Activated naive CD4-positive, alpha-beta T cell treated with anti-CD3 and anti-CD28 coated beads, Interleukin-2, amount 50 U/mL, for 24 hours (primary cell): Measurements from ENCODE around the gene TMEM263.

Experiments used
- H3K27ac Mint-ChIP-seq: one replicate; pipeline ENCODE4 v1.8.0; 2021; ENCODE audit warnings: mild to moderate bottlenecking, mixed read lengths
- H3K27me3 Mint-ChIP-seq: one replicate; pipeline ENCODE4 v1.8.0; 2021; ENCODE audit warnings: mixed read lengths
- H3K36me3 Mint-ChIP-seq: one replicate; pipeline ENCODE4 v1.8.0; 2021; ENCODE audit warnings: mixed read lengths
- H3K4me1 Mint-ChIP-seq: one replicate; pipeline ENCODE4 v1.8.0; 2021; ENCODE audit warnings: mixed read lengths
- H3K4me3 Mint-ChIP-seq: one replicate; pipeline ENCODE4 v1.8.0; 2021; ENCODE audit warnings: mild to moderate bottlenecking, mixed read lengths
- H3K9me3 Mint-ChIP-seq: one replicate; pipeline ENCODE4 v1.8.0; 2021; ENCODE audit warnings: mixed read lengths

TMEM263 gene

GRCh38 chr12:106926657-106927056 is 29.1 kb upstream of the TMEM263 start:
- Mint-ChIP-seq H3K4me1 (no peaks in the 10 kb centered on the region), H3K27ac (no peak overlapping the region), H3K27me3 (peaks cover 6% of the 10 kb centered on the region), H3K9me3 (peaks cover 6% of the 10 kb centered on the region), H3K36me3 (peaks cover 1% of the 10 kb centered on the region), H3K4me3 (no peak overlapping the region)

GRCh38 chr12:106934277-106934676 is 21.4 kb upstream of the TMEM263 start:
- no peaks in the 10 kb centered on the region for H3K36me3 Mint-ChIP-seq
- peaks cover 7% of the 10 kb centered on the region for H3K27me3 Mint-ChIP-seq
- no peaks in the 10 kb centered on the region for H3K9me3 Mint-ChIP-seq
- H3K4me3 Mint-ChIP-seq: no peak overlapping the region
- no peaks in the 10 kb centered on the region for H3K4me1 Mint-ChIP-seq
- H3K27ac Mint-ChIP-seq: peak overlapping the region; percentile 5

- no peaks in the 10 kb centered on the region for H3K4me1 Mint-ChIP-seq
- H3K4me3 Mint-ChIP-seq: no peak overlapping the region
- H3K9me3 Mint-ChIP-seq: no peaks in the 10 kb centered on the region
- H3K27ac Mint-ChIP-seq: no peak overlapping the region
- H3K27me3 Mint-ChIP-seq: no peaks in the 10 kb centered on the region
- no peaks in the 10 kb centered on the region for H3K36me3 Mint-ChIP-seq
Measured at GRCh38 chr12:106941481-106942156, 14.1 kb upstream of the TMEM263 start.

GRCh38 chr12:106942775-106943174 is 12.9 kb upstream of the TMEM263 start:
- no peak overlapping the region for H3K27ac Mint-ChIP-seq
- no peaks in the 10 kb centered on the region for H3K9me3 Mint-ChIP-seq
- H3K4me1 Mint-ChIP-seq: no peaks in the 10 kb centered on the region
- no peak overlapping the region for H3K4me3 Mint-ChIP-seq
- H3K27me3 Mint-ChIP-seq: no peaks in the 10 kb centered on the region
- no peaks in the 10 kb centered on the region for H3K36me3 Mint-ChIP-seq

GRCh38 chr12:106945261-106945851 is 10.4 kb upstream of the TMEM263 start:
- H3K27ac Mint-ChIP-seq: no peak overlapping the region
- H3K36me3 Mint-ChIP-seq: no peaks in the 10 kb centered on the region
- no peaks in the 10 kb centered on the region for H3K4me1 Mint-ChIP-seq
- H3K4me3 Mint-ChIP-seq: no peak overlapping the region
- no peaks in the 10 kb centered on the region for H3K27me3 Mint-ChIP-seq
- peaks cover 5% of the 10 kb centered on the region for H3K9me3 Mint-ChIP-seq

GRCh38 chr12:106947461-106947860 is 8.2 kb upstream of the TMEM263 start:
- H3K27me3 Mint-ChIP-seq: no peaks in the 10 kb centered on the region
- H3K4me3 Mint-ChIP-seq: no peak overlapping the region
- H3K4me1 Mint-ChIP-seq: peaks cover 6% of the 10 kb centered on the region
- H3K36me3 Mint-ChIP-seq: no peaks in the 10 kb centered on the region
- H3K27ac Mint-ChIP-seq: no peak overlapping the region
- peaks cover 5% of the 10 kb centered on the region for H3K9me3 Mint-ChIP-seq

GRCh38 chr12:106950591-106950990 is 5.1 kb upstream of the TMEM263 start:
- Mint-ChIP-seq H3K27me3 (no peaks in the 10 kb centered on the region), H3K27ac (no peak overlapping the region), H3K36me3 (no peaks in the 10 kb centered on the region), H3K4me1 (peaks cover 16% of the 10 kb centered on the region), H3K9me3 (peaks cover 5% of the 10 kb centered on the region), H3K4me3 (no peak overlapping the region)

- Mint-ChIP-seq H3K9me3 (peaks cover 5% of the 10 kb centered on the region), H3K4me1 (peaks cover 33% of the 10 kb centered on the region), H3K36me3 (no peaks in the 10 kb centered on the region), H3K27me3 (no peaks in the 10 kb centered on the region), H3K27ac (no peak overlapping the region), H3K4me3 (no peak overlapping the region)
Measured at GRCh38 chr12:106953352-106954250, 2.1 kb upstream of the TMEM263 start.

GRCh38 chr12:106954462-106955376 is 988 bp upstream of the TMEM263 start:
- Mint-ChIP-seq H3K27me3 (no peaks in the 10 kb centered on the region), H3K4me1 (peaks cover 38% of the 10 kb centered on the region), H3K27ac (peak overlapping the region; percentile 89), H3K4me3 (peak overlapping the region; percentile 92), H3K9me3 (no peaks in the 10 kb centered on the region), H3K36me3 (no peaks in the 10 kb centered on the region)

GRCh38 chr12:106956048-106956578 is 406 bp downstream of the TMEM263 start:
- Mint-ChIP-seq H3K27ac (peak overlapping the region; percentile 95), H3K9me3 (no peaks in the 10 kb centered on the region), H3K27me3 (no peaks in the 10 kb centered on the region), H3K4me1 (peaks cover 47% of the 10 kb centered on the region), H3K36me3 (peaks cover 2% of the 10 kb centered on the region), H3K4me3 (peak overlapping the region; percentile 99)

- H3K4me3 Mint-ChIP-seq: peak overlapping the region; percentile 99
- peaks cover 3% of the 10 kb centered on the region for H3K36me3 Mint-ChIP-seq
- H3K4me1 Mint-ChIP-seq: peaks cover 50% of the 10 kb centered on the region
Measured at GRCh38 chr12:106957583-106957982, 1.9 kb downstream of the TMEM263 start.

GRCh38 chr12:106960443-106960842 is 4.7 kb downstream of the TMEM263 start:
- Mint-ChIP-seq H3K27me3 (no peaks in the 10 kb centered on the region), H3K4me1 (peaks cover 62% of the 10 kb centered on the region), H3K27ac (no peak overlapping the region), H3K36me3 (peaks cover 6% of the 10 kb centered on the region), H3K9me3 (no peaks in the 10 kb centered on the region), H3K4me3 (no peak overlapping the region)

More at GRCh38 chr12:106957583-106957982, 1.9 kb downstream of the TMEM263 start:
- H3K27ac Mint-ChIP-seq: peak overlapping the region; percentile 95
- H3K9me3 Mint-ChIP-seq: no peaks in the 10 kb centered on the region
- H3K27me3 Mint-ChIP-seq: no peaks in the 10 kb centered on the region

GRCh38 chr12:106962286-106962685 is 6.6 kb downstream of the TMEM263 start:
- Mint-ChIP-seq H3K27ac (no peak overlapping the region), H3K4me3 (no peak overlapping the region), H3K36me3 (peaks cover 8% of the 10 kb centered on the region), H3K9me3 (no peaks in the 10 kb centered on the region), H3K4me1 (peaks cover 64% of the 10 kb centered on the region), H3K27me3 (no peaks in the 10 kb centered on the region)

GRCh38 chr12:106964526-106964925 is 8.8 kb downstream of the TMEM263 start:
- H3K4me1 Mint-ChIP-seq: peaks cover 51% of the 10 kb centered on the region
- H3K9me3 Mint-ChIP-seq: no peaks in the 10 kb centered on the region
- no peak overlapping the region for H3K4me3 Mint-ChIP-seq
- no peaks in the 10 kb centered on the region for H3K27me3 Mint-ChIP-seq
- peaks cover 15% of the 10 kb centered on the region for H3K36me3 Mint-ChIP-seq
- H3K27ac Mint-ChIP-seq: peak overlapping the region; percentile 48

GRCh38 chr12:106971065-106971464 is 15.4 kb downstream of the TMEM263 start:
- H3K36me3 Mint-ChIP-seq: peaks cover 14% of the 10 kb centered on the region
- no peaks in the 10 kb centered on the region for H3K27me3 Mint-ChIP-seq

More at GRCh38 chr12:106971065-106971464, 15.4 kb downstream of the TMEM263 start:
- Mint-ChIP-seq H3K9me3 (no peaks in the 10 kb centered on the region), H3K4me1 (peaks cover 39% of the 10 kb centered on the region), H3K4me3 (no peak overlapping the region), H3K27ac (no peak overlapping the region)
